BJ (cell line): ENCODE results near the gene C22orf39. TPM values are rescaled to one million over a fixed set of nuclear protein-coding genes. Genes with fewer than 3 reads are reported as not detected.

ENCODE experiments used
- CTCF ChIA-PET: fragments of 350-600 bp; formaldehyde crosslinking; extraction: SDS; loops from one replicate; lab custom pipeline; 2021; ENCODE audit warnings: antibody characterized with exemption, inconsistent platforms; lab: Yijun Ruan, JAX
- POLR2A ChIA-PET: fragments of 300-600 bp; sonication (Branson Sonifier 250); formaldehyde crosslinking; extraction: SDS; loops from one replicate; lab custom pipeline; 2021; ENCODE audit warnings: antibody characterized with exemption; lab: Charles Lee
- DNase-seq: peaks from one replicate; pipeline ENCODE4 v3.0.0-alpha.2; 2011; ENCODE audit warnings: low read depth
- H3K27me3 ChIP-seq: 2 replicates; pipeline ENCODE4 v1.6.0; 2011; ENCODE audit warnings: low read length; ENCODE audit not compliant: control insufficient read depth, insufficient read depth
- H3K36me3 ChIP-seq: 2 replicates; pipeline ENCODE4 v1.5.1; 2011; ENCODE audit warnings: low read length; ENCODE audit not compliant: control insufficient read depth, insufficient read depth
- H3K4me3 ChIP-seq: 2 replicates; pipeline ENCODE4 v1.5.1; 2011; ENCODE audit warnings: low read depth, mild to moderate bottlenecking, control low read depth, low read length
- polyA plus RNA-seq: library from polyadenylated mRNA; depleted of rRNA; stranded (reverse); fragments of >200 nt; gene quantifications from 2 replicates; pipeline ENCODE4 v1.2.3, GENCODE V29; 2011
- TF ChIP-seq, protein P1 (sequence below): IDR thresholded peaks from 2 replicates; pipeline ENCODE4 v1.5.1; 2011; ENCODE audit warnings: low read depth, mild to moderate bottlenecking, control low read depth, inconsistent platforms, low read length, moderate library complexity; ENCODE audit not compliant: insufficient read depth

C22orf39 gene
- polyA plus RNA-seq, 1 experiment = 16.3 TPM

- peaks cover 23% of the 10 kb centered on the region for H3K36me3 ChIP-seq
- ChIA-PET CTCF (interaction anchor here (0.6 kb wide), 1 partner anchor 37 kb away, joined by 3 read pairs; no protein-coding TSS in a partner anchor), POLR2A (no interaction called here)
- TF ChIP-seq, protein P1, sequence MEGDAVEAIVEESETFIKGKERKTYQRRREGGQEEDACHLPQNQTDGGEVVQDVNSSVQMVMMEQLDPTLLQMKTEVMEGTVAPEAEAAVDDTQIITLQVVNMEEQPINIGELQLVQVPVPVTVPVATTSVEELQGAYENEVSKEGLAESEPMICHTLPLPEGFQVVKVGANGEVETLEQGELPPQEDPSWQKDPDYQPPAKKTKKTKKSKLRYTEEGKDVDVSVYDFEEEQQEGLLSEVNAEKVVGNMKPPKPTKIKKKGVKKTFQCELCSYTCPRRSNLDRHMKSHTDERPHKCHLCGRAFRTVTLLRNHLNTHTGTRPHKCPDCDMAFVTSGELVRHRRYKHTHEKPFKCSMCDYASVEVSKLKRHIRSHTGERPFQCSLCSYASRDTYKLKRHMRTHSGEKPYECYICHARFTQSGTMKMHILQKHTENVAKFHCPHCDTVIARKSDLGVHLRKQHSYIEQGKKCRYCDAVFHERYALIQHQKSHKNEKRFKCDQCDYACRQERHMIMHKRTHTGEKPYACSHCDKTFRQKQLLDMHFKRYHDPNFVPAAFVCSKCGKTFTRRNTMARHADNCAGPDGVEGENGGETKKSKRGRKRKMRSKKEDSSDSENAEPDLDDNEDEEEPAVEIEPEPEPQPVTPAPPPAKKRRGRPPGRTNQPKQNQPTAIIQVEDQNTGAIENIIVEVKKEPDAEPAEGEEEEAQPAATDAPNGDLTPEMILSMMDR = no peak
- DNase-seq = no peak
- no peak overlapping the region for H3K4me3 ChIP-seq
- no peaks in the 10 kb centered on the region for H3K27me3 ChIP-seq
These were observed 7.5 kb upstream of the C22orf39 start for GRCh38 chr22:19455033-19455432.

- Histone ChIP-seq H3K27me3 (no peaks in the 10 kb centered on the region), H3K36me3 (peaks cover 26% of the 10 kb centered on the region), H3K4me3 (no peak overlapping the region)
- TF ChIP-seq, protein P1 = no peak
- CTCF ChIA-PET = interaction anchor here (0.6 kb wide), 1 partner anchor 36 kb away, joined by 3 read pairs; no protein-coding TSS in a partner anchor
- POLR2A ChIA-PET = no interaction called here
- no peak for DNase-seq
These were observed 6.6 kb upstream of the C22orf39 start for GRCh38 chr22:19454156-19454555.

- Histone ChIP-seq H3K4me3 (no peak overlapping the region), H3K27me3 (no peaks in the 10 kb centered on the region), H3K36me3 (peaks cover 28% of the 10 kb centered on the region)
- POLR2A ChIA-PET = no interaction called here
- DNase-seq = no peak
- TF ChIP-seq, protein P1 = no peak
- CTCF ChIA-PET = no interaction called here
These were observed 6.2 kb upstream of the C22orf39 start for GRCh38 chr22:19453718-19454117.

DNA sequence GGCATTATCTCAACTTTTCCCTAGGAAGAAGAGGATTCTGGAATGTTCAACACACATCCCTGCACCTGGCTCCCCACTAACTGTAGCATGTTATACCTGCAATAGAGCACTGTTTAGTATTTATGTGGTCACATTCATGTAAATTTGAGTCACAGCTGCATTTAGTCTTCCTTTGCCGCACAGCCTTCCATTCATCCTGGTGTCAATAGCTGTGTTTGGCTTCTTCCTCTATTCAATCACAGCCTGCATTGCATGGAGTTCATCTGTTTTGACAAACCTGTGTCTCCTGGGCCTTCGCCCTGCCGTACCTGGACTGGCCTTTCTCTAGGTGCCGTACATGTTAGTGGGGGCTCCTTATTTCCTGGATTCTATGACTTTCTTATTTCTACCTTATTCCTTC lies 4.1 kb upstream of the C22orf39 start:
- POLR2A ChIA-PET = no interaction called here
- CTCF ChIA-PET = interaction anchor here (1.3 to 1.6 kb wide), 4 partner anchors 12 to 178 kb away, joined by 3 to 9 read pairs (median 4); no protein-coding TSS in a partner anchor

GRCh38 chr22:19450363-19451175 lies 3.1 kb upstream of the C22orf39 start:
- Histone ChIP-seq H3K27me3 (no peaks in the 10 kb centered on the region), H3K4me3 (no peak overlapping the region), H3K36me3 (peaks cover 16% of the 10 kb centered on the region)
- no peak for DNase-seq
- TF ChIP-seq, protein P1 = no peak
- CTCF ChIA-PET = interaction anchor here (0.6 to 1.6 kb wide), 6 partner anchors 13 to 179 kb away, joined by 3 to 9 read pairs (median 4); no protein-coding TSS in a partner anchor
- POLR2A ChIA-PET = no interaction called here

More for the DNA sequence above, 4.1 kb upstream of the C22orf39 start:
- Histone ChIP-seq H3K36me3 (peaks cover 23% of the 10 kb centered on the region), H3K4me3 (no peak overlapping the region), H3K27me3 (no peaks in the 10 kb centered on the region)
- no peak for DNase-seq
- TF ChIP-seq, protein P1 = no peak
